Pancreas (tissue), 10 donors: ENCODE data around the gene HERPUD2. TPM values are rescaled to one million over a fixed set of nuclear protein-coding genes. Genes with fewer than 3 reads are reported as not detected.

Experiments
- ATAC-seq, 4 donors: fragments of 200-7000 bp; cut with Tn5 transposase; one replicate each; pipeline versions ENCODE4 v1.8.0 to v1.9.1; 2020; ENCODE audit warnings: mild to moderate bottlenecking in 4 of 4, moderate library complexity in 4 of 4
- DNase-seq, 6 donors: peaks; one replicate each; pipeline ENCODE4 v3.0.0-alpha.2; 2020
- FAIRE-seq: peaks from 2 replicates; lab custom pipeline; 2012; peaks lifted over from hg19 to GRCh38; lab: Jason Lieb, UNC
- H3K27ac ChIP-seq, 4 donors: fragments of 200-600 bp; sonication (generic); 1 replicate in 3 of 4; 2 replicates in 1 of 4; pipeline versions ENCODE4 v1.5.0 to v1.8.0; 2020
- H3K27me3 ChIP-seq, 4 donors: fragments of 200-600 bp; one replicate each; pipeline ENCODE4 v1.8.0; 2021
- H3K36me3 ChIP-seq, 3 donors: fragments of 200-600 bp; sonication (generic) in 1 of 3; one replicate each; pipeline versions ENCODE4 v1.5.0 to v1.8.0; 2020 to 2021
- H3K4me1 ChIP-seq, 3 donors: fragments of 200-600 bp; one replicate each; pipeline ENCODE4 v1.8.0; 2021
- H3K4me3 ChIP-seq, 4 donors: fragments of 200-600 bp; sonication (generic) in 2 of 4; one replicate each; pipeline versions ENCODE4 v1.5.0 to v1.8.0; 2020 to 2021
- H3K9me3 ChIP-seq, 4 donors: fragments of 200-600 bp; one replicate each; pipeline ENCODE4 v1.8.0; 2021
- CTCF ChIP-seq, 4 donors: fragments of 200-600 bp; sonication (generic) in 3 of 4; IDR thresholded peaks; one replicate each; pipeline versions ENCODE4 v1.5.0 to v1.8.0; 2021; ENCODE audit warnings: antibody characterized with exemption in 4 of 4
- WGBS, 2 donors: extraction: QIAGEN DNeasy Blood & Tissue Kit; methylation state at CpG; one replicate each; pipeline ENCODE4 v1.1.7; 2013; 5-methylcytosine and 5-hydroxymethylcytosine counted together
- intact Hi-C, 3 donors: fragments of 100-400 bp; cut with DNase I; formaldehyde crosslinking; loops; one replicate each; pipeline versions ENCODE4 v1.11.1 to v1.14.2; 2022
- polyA plus RNA-seq, 2 donors: library from polyadenylated mRNA; stranded (reverse); fragments of 200-250 nt; gene quantifications; one replicate each; pipeline ENCODE4 v1.2.3, GENCODE V29; 2013
- total RNA-seq, 6 donors: library from RNA; stranded (reverse); fragmentation: NEBNext Ultra II Directional in 4 of 6; extraction: Animal tissue kit (Norgen Biotek cat#: 25700) in 4 of 6; gene quantifications; one replicate each; pipeline versions ENCODE4 v1.2.1 to v1.2.4, GENCODE V29; 2021 to 2023
- donor health status: healthy with polysubstance abuse.
- donor health status: DM: no; HTN: no; CAD: no; lungs with moderate emphysema.
- donor health status: DM: no; HTN: no; CAD: no.
- donor health status: control.
- donor health status: control.
- donor health status: Bipolar disorder and iron deficiency.
- donor health status: DM: yes; HTN: yes; CAD: no.
- donor health status: DM: no; HTN: no; CAD: no.
- donor health status: DM: no; HTN: no; CAD: no.
- donor health status: DM: yes; HTN: yes; CAD: no.

Gene HERPUD2
- total and polyA plus RNA-seq, 8 donors = 9.6 to 21.6 (median 16.4) TPM

- no peaks in the 10 kb centered on the region for H3K27me3 ChIP-seq
- ATAC-seq (no peak), FAIRE-seq (no peak), DNase-seq (no peak)
- intact Hi-C loops = no loop called here
- no peak overlapping the region for H3K27ac ChIP-seq
- TF ChIP-seq CTCF (IDR thresholded peaks at IDR 0.05) = no peak
- H3K36me3 ChIP-seq = no peaks in the 10 kb centered on the region
- H3K4me1 ChIP-seq = peaks cover 0 to 10% (median 10%) of the 10 kb centered on the region in 3 donors
- H3K9me3 ChIP-seq = no peaks in the 10 kb centered on the region
- WGBS, 2 donors = 95 to 97% methylated on average over 1 of the region's 1 CpG
- H3K4me3 ChIP-seq = no peak overlapping the region
Observed at GRCh38 chr7:35720032-35720431, 25.1 kb upstream of the HERPUD2 start.

GRCh38 chr7:35718047-35718446, 23.1 kb upstream of the HERPUD2 start:
- no peak for TF ChIP-seq CTCF (IDR thresholded peaks at IDR 0.05)
- no peaks in the 10 kb centered on the region for H3K36me3 ChIP-seq
- no peaks in the 10 kb centered on the region for H3K27me3 ChIP-seq
- H3K9me3 ChIP-seq = no peaks in the 10 kb centered on the region
- no peak overlapping the region for H3K27ac ChIP-seq
- WGBS, 2 donors = 92 to 100% methylated on average over 1 of the region's 1 CpG
- peaks cover 0 to 10% (median 10%) of the 10 kb centered on the region in 3 donors for H3K4me1 ChIP-seq
- ATAC-seq = no peak
- no peak for DNase-seq
- FAIRE-seq = no peak
- intact Hi-C loops = no loop called here
- H3K4me3 ChIP-seq = no peak overlapping the region

DNA sequence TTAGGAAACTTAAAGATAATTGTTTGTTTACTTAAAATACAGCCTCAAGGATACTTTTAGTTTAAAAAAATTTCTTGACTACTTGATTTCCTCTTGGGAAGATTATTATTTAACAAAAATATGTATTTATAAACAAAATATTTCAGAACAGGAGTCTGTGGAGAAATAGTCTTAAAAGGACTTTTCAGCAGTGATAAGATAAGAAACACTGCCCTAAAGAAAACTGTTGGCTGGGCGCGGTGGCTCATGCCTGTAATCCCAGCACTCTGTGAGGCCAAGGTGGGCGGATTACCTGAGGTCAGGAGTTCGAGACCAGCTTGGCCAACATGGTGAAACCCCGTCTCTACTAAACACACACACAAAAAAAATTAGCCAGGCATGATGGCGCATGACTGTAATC, 22.6 kb upstream of the HERPUD2 start:
- WGBS, 2 donors = 77 to 79% methylated on average over 6 of the region's 6 CpGs
- no peak for TF ChIP-seq CTCF (IDR thresholded peaks at IDR 0.05)
- ATAC-seq (no peak), DNase-seq (no peak), FAIRE-seq (no peak)
- H3K36me3 ChIP-seq = no peaks in the 10 kb centered on the region
- no peaks in the 10 kb centered on the region for H3K27me3 ChIP-seq
- H3K4me1 ChIP-seq = peaks cover 0 to 10% (median 10%) of the 10 kb centered on the region in 3 donors
- H3K9me3 ChIP-seq = no peaks in the 10 kb centered on the region
- no peak overlapping the region for H3K4me3 ChIP-seq
- H3K27ac ChIP-seq = no peak overlapping the region
- intact Hi-C loops = no loop called here

DNA sequence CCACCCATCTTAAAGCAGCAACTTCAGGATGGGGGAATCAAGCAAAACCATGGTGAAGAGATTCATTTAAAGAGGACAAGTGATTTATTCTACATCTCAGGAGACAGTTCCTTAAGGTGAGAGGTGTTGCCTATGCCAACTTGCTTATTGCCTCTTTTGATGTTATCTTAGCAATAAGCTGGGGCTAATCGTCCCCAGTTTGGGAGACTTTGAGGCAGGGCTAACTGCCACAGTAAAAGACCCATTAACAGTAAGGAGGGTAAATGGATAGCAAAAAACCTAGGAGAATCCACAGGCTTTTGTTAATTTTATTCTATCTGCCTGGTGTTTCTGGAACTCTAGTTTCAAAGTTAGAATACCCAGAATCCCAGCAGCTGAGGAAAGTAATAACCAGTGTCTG, 22.1 kb upstream of the HERPUD2 start:
- no peak overlapping the region for H3K4me3 ChIP-seq
- intact Hi-C loops = no loop called here
- H3K27me3 ChIP-seq = no peaks in the 10 kb centered on the region
- FAIRE-seq (no peak), DNase-seq (no peak), ATAC-seq (no peak)
- TF ChIP-seq CTCF (IDR thresholded peaks at IDR 0.05) = no peak
- H3K9me3 ChIP-seq = no peaks in the 10 kb centered on the region
- H3K36me3 ChIP-seq = no peaks in the 10 kb centered on the region
- H3K27ac ChIP-seq = no peak overlapping the region
- 5 to 9% methylated on average over 1 of the region's 1 CpG for WGBS, 2 donors
- peaks cover 0 to 10% (median 10%) of the 10 kb centered on the region in 3 donors for H3K4me1 ChIP-seq

GRCh38 chr7:35716038-35716803, 21.3 kb upstream of the HERPUD2 start:
- ATAC-seq (peak; percentile 85 to 94 (median 89)), DNase-seq (peak in 3 of 6 donors; percentile 30 to 54 (median 31)), FAIRE-seq (peak; percentile 9)
- no peaks in the 10 kb centered on the region for H3K9me3 ChIP-seq
- no peaks in the 10 kb centered on the region for H3K36me3 ChIP-seq
- H3K27ac ChIP-seq = peak overlapping the region in 2 of 4 donors; percentile 32 to 45
- peaks cover 0 to 10% (median 10%) of the 10 kb centered on the region in 3 donors for H3K4me1 ChIP-seq
- H3K4me3 ChIP-seq = peak overlapping the region in 1 of 4 donors; percentile 9
- intact Hi-C loops = no loop called here
- no peak for TF ChIP-seq CTCF (IDR thresholded peaks at IDR 0.05)
- 14 to 25% methylated on average over 5 of the region's 5 CpGs for WGBS, 2 donors
- H3K27me3 ChIP-seq = no peaks in the 10 kb centered on the region
